Measurements from ENCODE around the gene SIRT4.
A peak's percentile ranks its signal among the peaks of the same experiment; 100 is the strongest.
"Not testable (repeated sequence)": the region's sequence is repeated elsewhere in the genome, so short reads cannot be mapped to it uniquely, and the experiment has no call there.

SIRT4 gene

GRCh38 chr12:120336392-120336791 lies 34.3 kb downstream of the SIRT4 start:
- not testable (repeated sequence) for DNase-seq

GRCh38 chr12:120337730-120338129 lies 35.6 kb downstream of the SIRT4 start:
- DNase-seq: no peak

- DNase-seq: no peak
Measured at GRCh38 chr12:120339256-120339655, 37.1 kb downstream of the SIRT4 start.

- DNase-seq: no peak
Measured at GRCh38 chr12:120342175-120343038, 40.3 kb downstream of the SIRT4 start.

GRCh38 chr12:120343039-120343537 lies 41.0 kb downstream of the SIRT4 start:
- DNase-seq: no peak

- DNase-seq: no peak
Measured at GRCh38 chr12:120343692-120344091, 41.6 kb downstream of the SIRT4 start.

- no peak for DNase-seq
Measured at GRCh38 chr12:120346031-120346430, 43.9 kb downstream of the SIRT4 start.

- DNase-seq: no peak
Measured at GRCh38 chr12:120346681-120347080, 44.6 kb downstream of the SIRT4 start.

- DNase-seq: no peak
Measured at GRCh38 chr12:120347766-120348165, 45.6 kb downstream of the SIRT4 start.

GRCh38 chr12:120350576-120351350 lies 48.6 kb downstream of the SIRT4 start:
- no peak for DNase-seq

GRCh38 chr12:120352117-120352516 lies 50.0 kb downstream of the SIRT4 start:
- DNase-seq: no peak

GRCh38 chr12:120353136-120353535 lies 51.0 kb downstream of the SIRT4 start:
- DNase-seq: no peak

GRCh38 chr12:120353556-120354317 lies 51.6 kb downstream of the SIRT4 start:
- no peak for DNase-seq

GRCh38 chr12:120356567-120357030 lies 54.5 kb downstream of the SIRT4 start:
- peak; percentile 78 for DNase-seq

GRCh38 chr12:120357104-120357503 lies 55.0 kb downstream of the SIRT4 start:
- DNase-seq: no peak

GRCh38 chr12:120358412-120359100 lies 56.4 kb downstream of the SIRT4 start:
- no peak for DNase-seq

GRCh38 chr12:120359128-120359527 lies 57.0 kb downstream of the SIRT4 start:
- no peak for DNase-seq

- no peak for DNase-seq
Measured at GRCh38 chr12:120361506-120362208, 59.5 kb downstream of the SIRT4 start.
